Testis (tissue), 2 donors: Measurements from ENCODE around the gene OR2S2.

Source experiments
- POLR2A ChIP-seq: fragments of 450-650 bp; IDR thresholded peaks from one replicate; pipeline ENCODE4 v1.6.1; 2017; ENCODE audit warnings: antibody characterized with exemption, mild to moderate bottlenecking, moderate library complexity
- TF ChIP-seq, protein P1 (sequence below), 3 experiments: fragments of 450-650 bp in 2 of 3; fragments of 200-600 bp in 1 of 3; sonication (generic) in 1 of 3; IDR thresholded peaks; one replicate each; pipeline ENCODE4 v1.5.1; 2016 to 2019; ENCODE audit warnings: antibody characterized with exemption in 3 of 3, mild to moderate bottlenecking in 2 of 3, moderate library complexity in 1 of 3

GRCh38 chr9:35914301-35914807, 43.6 kb downstream of the OR2S2 start:
- TF ChIP-seq POLR2A = no peak
- TF ChIP-seq, protein P1, sequence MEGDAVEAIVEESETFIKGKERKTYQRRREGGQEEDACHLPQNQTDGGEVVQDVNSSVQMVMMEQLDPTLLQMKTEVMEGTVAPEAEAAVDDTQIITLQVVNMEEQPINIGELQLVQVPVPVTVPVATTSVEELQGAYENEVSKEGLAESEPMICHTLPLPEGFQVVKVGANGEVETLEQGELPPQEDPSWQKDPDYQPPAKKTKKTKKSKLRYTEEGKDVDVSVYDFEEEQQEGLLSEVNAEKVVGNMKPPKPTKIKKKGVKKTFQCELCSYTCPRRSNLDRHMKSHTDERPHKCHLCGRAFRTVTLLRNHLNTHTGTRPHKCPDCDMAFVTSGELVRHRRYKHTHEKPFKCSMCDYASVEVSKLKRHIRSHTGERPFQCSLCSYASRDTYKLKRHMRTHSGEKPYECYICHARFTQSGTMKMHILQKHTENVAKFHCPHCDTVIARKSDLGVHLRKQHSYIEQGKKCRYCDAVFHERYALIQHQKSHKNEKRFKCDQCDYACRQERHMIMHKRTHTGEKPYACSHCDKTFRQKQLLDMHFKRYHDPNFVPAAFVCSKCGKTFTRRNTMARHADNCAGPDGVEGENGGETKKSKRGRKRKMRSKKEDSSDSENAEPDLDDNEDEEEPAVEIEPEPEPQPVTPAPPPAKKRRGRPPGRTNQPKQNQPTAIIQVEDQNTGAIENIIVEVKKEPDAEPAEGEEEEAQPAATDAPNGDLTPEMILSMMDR (IDR thresholded peaks at IDR 0.05) = no peak
